ENCODE measurements around the gene LRRFIP2.

- TF ChIP-seq EZH2 (IDR thresholded peaks at IDR 0.05; ENCODE audit: borderline replicate concordance, low read length) (no peak), CTCF (conservative IDR thresholded peaks at IDR 0.05 in 1 of 2, IDR thresholded peaks at IDR 0.05 in 1 of 2; ENCODE audit: extremely low read depth in 1 of 2, insufficient read depth in 1 of 2, low read depth in 1 of 2, low read length in 2 of 2) (no peak)
Observed at GRCh38 chr3:37071921-37072320, 102.5 kb downstream of the LRRFIP2 start.

Data from mammary epithelial cell (primary cell).